SK-N-SH (cell line): ENCODE data around the gene MRPS15. TPM values are rescaled to one million over a fixed set of nuclear protein-coding genes. Genes with fewer than 3 reads are reported as not detected.
A peak's percentile ranks its signal among the peaks of the same experiment; 100 is the strongest.

ENCODE experiments used
- CTCF ChIA-PET: fragments of 300-600, 350-600 bp; formaldehyde crosslinking; extraction: SDS; loops from one replicate; lab custom pipeline; 2021; lab: Yijun Ruan, JAX
- POLR2A ChIA-PET: fragments of 350-600 bp; sonication (Branson Sonifier 250); formaldehyde crosslinking; extraction: SDS; loops from one replicate; lab custom pipeline; 2020; ENCODE audit warnings: antibody characterized with exemption, inconsistent platforms; lab: Yijun Ruan, JAX
- DNase-seq: peaks from one replicate; pipeline ENCODE4 v3.0.0; 2012
- H2AFZ ChIP-seq: fragments of 200-600 bp; sonication (generic); 2 replicates; pipeline ENCODE4 v1.8.1; 2016; ENCODE audit warnings: antibody characterized with exemption, mild to moderate bottlenecking, low read depth
- H3F3A ChIP-seq: fragments of 200-600 bp; sonication (generic); replicated peaks from 2 replicates; pipeline ENCODE3; 2016; ENCODE audit warnings: antibody characterized with exemption, mild to moderate bottlenecking; ENCODE audit not compliant: insufficient read depth
- H3K27ac ChIP-seq, 2 experiments: fragments of 200-500 bp in 1 of 2; fragments of 200-600 bp in 1 of 2; sonication (Bioruptor generic) in 1 of 2; sonication (generic), shearing (Covaris generic) in 1 of 2; 2 replicates each; pipeline versions ENCODE4 v1.5.1 to v1.6.1; 2014 to 2016; ENCODE audit warnings: low read depth in 2 of 2, inconsistent platforms in 1 of 2, low read length in 1 of 2, mild to moderate bottlenecking in 1 of 2, mixed read lengths in 1 of 2
- H3K27me3 ChIP-seq: fragments of 200-600 bp; sonication (generic), shearing (Covaris generic); 2 replicates; pipeline ENCODE4 v1.6.1; 2016; ENCODE audit warnings: mixed run types; ENCODE audit not compliant: insufficient read depth
- H3K36me3 ChIP-seq, 2 experiments: fragments of 200-500 bp in 1 of 2; fragments of 200-600 bp in 1 of 2; sonication (Bioruptor generic) in 1 of 2; sonication (generic) in 1 of 2; replicated peaks in 1 of 2; 2 replicates each; pipeline versions ENCODE3 to v1.5.1; 2014 to 2016; ENCODE audit warnings: low read length in 1 of 2, mild to moderate bottlenecking in 1 of 2; ENCODE audit not compliant: insufficient read depth in 2 of 2, control insufficient read depth in 1 of 2
- H3K4me1 ChIP-seq, 2 experiments: fragments of 200-500 bp in 1 of 2; fragments of 200-600 bp in 1 of 2; sonication (Bioruptor generic) in 1 of 2; sonication (generic), shearing (Covaris generic) in 1 of 2; 2 replicates each; pipeline versions ENCODE4 v1.5.1 to v1.6.1; 2014 to 2016; ENCODE audit warnings: low read depth in 1 of 2, low read length in 1 of 2, mixed run types in 1 of 2; ENCODE audit not compliant: insufficient read depth in 2 of 2, control insufficient read depth in 1 of 2
- H3K4me2 ChIP-seq: fragments of 200-600 bp; sonication (generic), shearing (Covaris generic); 2 replicates; pipeline ENCODE4 v1.6.1; 2017; ENCODE audit warnings: mixed run types
- H3K4me3 ChIP-seq, 2 experiments: fragments of 200-500 bp in 1 of 2; fragments of 200-600 bp in 1 of 2; sonication (Bioruptor generic) in 1 of 2; sonication (generic), shearing (Covaris generic) in 1 of 2; 2 replicates each; pipeline versions ENCODE4 v1.5.1 to v1.8.1; 2014 to 2016; ENCODE audit warnings: low read depth in 2 of 2, inconsistent platforms in 1 of 2, low read length in 1 of 2, mild to moderate bottlenecking in 1 of 2, mixed read lengths in 1 of 2, moderate library complexity in 1 of 2
- H3K79me2 ChIP-seq: fragments of 200-600 bp; sonication (generic); 2 replicates; pipeline ENCODE4 v1.8.1; 2017; ENCODE audit warnings: mild to moderate bottlenecking; ENCODE audit not compliant: insufficient read depth
- H3K9ac ChIP-seq: fragments of 200-600 bp; sonication (generic); 2 replicates; pipeline ENCODE4 v1.6.1; 2017; ENCODE audit warnings: mixed run types
- H3K9me2 ChIP-seq: fragments of 200-600 bp; sonication (generic); 2 replicates; pipeline ENCODE4 v1.6.1; 2017; ENCODE audit warnings: mixed run types
- H3K9me3 ChIP-seq: fragments of 200-600 bp; sonication (generic); 2 replicates; pipeline ENCODE4 v1.6.1; 2017; ENCODE audit warnings: mixed run types, mild to moderate bottlenecking, moderate library complexity
- H4K20me1 ChIP-seq: fragments of 200-600 bp; sonication (generic); 2 replicates; pipeline ENCODE4 v1.6.1; 2017; ENCODE audit warnings: mild to moderate bottlenecking, mixed run types; ENCODE audit not compliant: insufficient read depth
- CTCF ChIP-seq: fragments of 200-600 bp; sonication (generic); IDR thresholded peaks from 2 replicates; pipeline ENCODE4 v1.6.1; 2017; ENCODE audit warnings: antibody characterized with exemption, mild to moderate bottlenecking, moderate library complexity
- EZH2phosphoT487 ChIP-seq: fragments of 200-600 bp; sonication (generic); IDR thresholded peaks from 2 replicates; pipeline ENCODE4 v1.6.1; 2017; ENCODE audit warnings: low read depth, mixed run types, mild to moderate bottlenecking, antibody characterized with exemption, moderate library complexity, borderline replicate concordance
- FOXJ3 ChIP-seq: sonication (generic); formaldehyde crosslinking; IDR thresholded peaks from 2 replicates; pipeline ENCODE4 v1.5.1; 2020; ENCODE audit warnings: mild to moderate bottlenecking, missing genetic modification reagents
- FOXM1 ChIP-seq: IDR thresholded peaks from 2 replicates; pipeline ENCODE4 v1.4.0; 2012; ENCODE audit warnings: low read depth, mild to moderate bottlenecking
- GABPA ChIP-seq: IDR thresholded peaks from 2 replicates; pipeline ENCODE4 v1.4.0; 2012; ENCODE audit warnings: low read depth, mild to moderate bottlenecking
- JUND ChIP-seq: IDR thresholded peaks from 2 replicates; pipeline ENCODE4 v1.4.0; 2012
- RXRA ChIP-seq: IDR thresholded peaks from 2 replicates; pipeline ENCODE4 v1.4.0; 2012; ENCODE audit warnings: low read depth, mild to moderate bottlenecking, borderline replicate concordance
- SMC3 ChIP-seq: IDR thresholded peaks from 2 replicates; pipeline ENCODE4 v1.6.1; 2012; ENCODE audit warnings: low read depth, low read length, improper control_type of control experiment
- TEAD4 ChIP-seq: IDR thresholded peaks from 2 replicates; pipeline ENCODE4 v1.4.0; 2012; ENCODE audit warnings: mild to moderate bottlenecking, borderline replicate concordance; ENCODE audit not compliant: insufficient read depth
- USF1 ChIP-seq: IDR thresholded peaks from 2 replicates; pipeline ENCODE4 v1.4.0; 2012; ENCODE audit warnings: low read depth, borderline replicate concordance
- WGBS: methylation state at CpG from one replicate; pipeline ENCODE4 v1.1.6; 2017; ENCODE audit warnings: low lambda C conversion rate; 5-methylcytosine and 5-hydroxymethylcytosine counted together
- polyA plus RNA-seq, 3 experiments: library from polyadenylated mRNA; depleted of rRNA; stranded (reverse); fragments of >200 nt; gene quantifications; 2 replicates each; pipeline ENCODE4 v1.2.3, GENCODE V29; 2012
- TF ChIP-seq, protein P1 (sequence below): fragments of 150-350 bp; IDR thresholded peaks from 2 replicates; pipeline ENCODE4 v1.6.1; 2016; ENCODE audit warnings: mild to moderate bottlenecking, low read depth, low read length

The MRPS15 gene
- polyA plus RNA-seq, 1 of the 3 experiments (the other 2 are of a cell fraction), result 75.1 TPM

DNA sequence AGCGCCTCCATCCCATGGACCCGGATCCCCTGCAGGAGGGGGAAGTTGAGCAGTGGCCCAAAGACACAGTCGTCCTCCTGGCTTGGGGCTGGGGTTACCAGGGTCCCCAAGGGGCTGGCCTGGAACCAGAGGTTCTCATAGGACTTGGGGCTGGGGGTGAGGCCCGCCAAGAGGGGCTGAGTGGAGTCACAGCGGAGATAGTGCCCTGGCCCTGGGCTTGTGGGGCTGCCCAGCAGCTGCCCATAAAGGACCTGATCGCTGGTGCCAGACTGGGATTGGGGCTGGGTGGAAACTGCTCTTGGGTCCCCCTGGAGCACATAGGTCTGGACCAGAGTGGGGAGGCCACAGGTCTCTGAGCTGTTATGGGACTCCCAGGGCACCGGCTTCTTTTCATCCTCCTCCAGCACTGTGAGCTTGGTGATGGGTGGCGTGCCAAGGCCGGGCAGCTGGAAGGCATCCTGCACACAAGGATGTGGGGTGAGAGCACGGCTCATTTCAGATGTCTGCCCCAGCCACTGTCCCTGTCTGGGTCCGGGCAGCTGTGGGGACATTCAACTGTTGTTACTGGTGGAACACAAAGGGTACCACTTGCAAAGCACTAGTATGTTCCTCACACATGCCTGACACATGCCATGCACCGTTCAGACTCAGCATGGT lies 2.3 kb upstream of the MRPS15 start (continued):
- TF ChIP-seq CTCF, result no peak
- TF ChIP-seq, all 33 proteins: peak for 0

GRCh38 chr1:36465731-36466369 lies 1.7 kb upstream of the MRPS15 start:
- Histone ChIP-seq H3K9me3 (no peaks in the 10 kb centered on the region), H3K9ac (no peak overlapping the region), H3K79me2 (peaks cover 15% of the 10 kb centered on the region), H3K4me2 (no peak overlapping the region), H3K27me3 (no peaks in the 10 kb centered on the region), H3K27ac (no peak overlapping the region), H3K4me1 (peaks cover 0 to 10% of the 10 kb centered on the region in 2 experiments; a peak in 2 of 4 replicates), H3K4me3 (no peak overlapping the region), H2AFZ (no peak overlapping the region), H3K36me3 (peaks cover 9 to 14% of the 10 kb centered on the region in 2 experiments), H3K9me2 (no peaks in the 10 kb centered on the region), H3F3A (peaks cover 3% of the 10 kb centered on the region), H4K20me1 (no peaks in the 10 kb centered on the region)
- no peak for DNase-seq
- 69% methylated on average over 4 of the region's 4 CpGs for WGBS
- TF ChIP-seq GABPA (no peak), EZH2phosphoT487 (no peak), USF1 (no peak), SMC3 (no peak)
- ChIA-PET POLR2A (no interaction called here), CTCF (interaction anchor here (0.9 kb wide), 1 partner anchor 51 kb away, joined by 3 read pairs; no protein-coding TSS in a partner anchor)

DNA sequence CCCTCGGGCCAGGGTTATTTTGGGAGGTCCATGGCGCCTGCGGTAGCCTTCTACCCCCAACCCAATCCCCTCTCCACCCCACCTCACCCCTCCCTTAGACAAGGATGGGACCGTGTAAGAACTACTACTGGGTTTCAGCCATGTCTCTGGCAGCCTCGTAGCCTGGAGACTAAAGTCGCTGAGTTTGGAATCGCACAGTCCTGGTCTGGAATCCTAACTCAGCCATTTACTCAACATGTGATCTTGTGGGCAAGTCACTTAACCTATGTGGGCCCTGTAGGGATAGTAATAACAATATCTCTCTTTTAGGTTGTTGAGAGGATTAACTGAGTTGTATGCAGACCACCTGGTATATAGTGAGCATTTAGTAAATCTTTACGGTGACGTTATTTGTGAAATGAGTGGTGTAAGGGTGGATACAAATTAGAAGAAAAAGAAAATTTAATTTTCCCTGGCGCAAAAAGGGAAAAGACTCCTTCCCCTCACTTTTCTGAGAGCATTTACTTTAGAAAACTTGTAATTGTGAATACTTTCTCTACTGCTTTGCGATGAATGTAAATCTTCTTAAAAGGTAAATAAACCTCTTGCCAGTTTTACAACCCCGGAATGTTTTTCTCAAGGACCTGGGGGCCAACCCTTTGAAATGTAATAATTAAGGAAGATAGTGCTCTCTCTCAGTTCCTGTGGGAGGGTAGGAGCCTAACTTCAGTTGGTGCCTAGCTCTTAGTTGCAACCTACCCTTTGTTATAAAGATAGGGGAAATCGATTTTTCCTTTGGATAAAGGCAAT lies 615 bp upstream of the MRPS15 start:
- Histone ChIP-seq H3K9me3 (no peaks in the 10 kb centered on the region), H2AFZ (peak overlapping the region; percentile 95), H3K36me3 (peaks cover 10 to 22% of the 10 kb centered on the region in 2 experiments), H4K20me1 (no peaks in the 10 kb centered on the region), H3K9me2 (no peaks in the 10 kb centered on the region), H3F3A (peaks cover 2% of the 10 kb centered on the region), H3K27me3 (no peaks in the 10 kb centered on the region)
- POLR2A ChIA-PET, result interaction anchor here (1.0 to 2.4 kb wide), 2 partner anchors 10 to 15 kb away, joined by 8 to 22 read pairs; partner anchors contain the start of gene OSCP1
- TF ChIP-seq FOXJ3 (CRISPR knock-in tag) (0 out of 2 replicates have a peak, but pooled peaks have one; percentile 10), JUND (no peak), TEAD4 (no peak), RXRA (no peak), FOXM1 (no peak)
- TF ChIP-seq, protein P1, sequence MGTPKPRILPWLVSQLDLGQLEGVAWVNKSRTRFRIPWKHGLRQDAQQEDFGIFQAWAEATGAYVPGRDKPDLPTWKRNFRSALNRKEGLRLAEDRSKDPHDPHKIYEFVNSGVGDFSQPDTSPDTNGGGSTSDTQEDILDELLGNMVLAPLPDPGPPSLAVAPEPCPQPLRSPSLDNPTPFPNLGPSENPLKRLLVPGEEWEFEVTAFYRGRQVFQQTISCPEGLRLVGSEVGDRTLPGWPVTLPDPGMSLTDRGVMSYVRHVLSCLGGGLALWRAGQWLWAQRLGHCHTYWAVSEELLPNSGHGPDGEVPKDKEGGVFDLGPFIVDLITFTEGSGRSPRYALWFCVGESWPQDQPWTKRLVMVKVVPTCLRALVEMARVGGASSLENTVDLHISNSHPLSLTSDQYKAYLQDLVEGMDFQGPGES, result no peak
- TF ChIP-seq, all 33 proteins: peak for 1
- Histone ChIP-seq H3K4me2 (peak overlapping the region; percentile 96), H3K4me3 (peak overlapping the region; percentile 91 to 98), H3K79me2 (peaks cover 15% of the 10 kb centered on the region), H3K9ac (peak overlapping the region; percentile 93; the same call in 1 of the 2 replicates), H3K4me1 (peaks cover 0 to 10% of the 10 kb centered on the region in 2 experiments; a peak in 2 of 4 replicates), H3K27ac (peak overlapping the region; percentile 70 to 89)
- CTCF ChIA-PET, result interaction anchor here (1.0 to 1.4 kb wide), 2 partner anchors 11 to 52 kb away, joined by 3 to 4 read pairs; no protein-coding TSS in a partner anchor
- no peak for DNase-seq
- WGBS, result 55% methylated on average over 11 of the region's 13 CpGs
